ENCODE results near the gene LDAH.

LDAH gene

DNA sequence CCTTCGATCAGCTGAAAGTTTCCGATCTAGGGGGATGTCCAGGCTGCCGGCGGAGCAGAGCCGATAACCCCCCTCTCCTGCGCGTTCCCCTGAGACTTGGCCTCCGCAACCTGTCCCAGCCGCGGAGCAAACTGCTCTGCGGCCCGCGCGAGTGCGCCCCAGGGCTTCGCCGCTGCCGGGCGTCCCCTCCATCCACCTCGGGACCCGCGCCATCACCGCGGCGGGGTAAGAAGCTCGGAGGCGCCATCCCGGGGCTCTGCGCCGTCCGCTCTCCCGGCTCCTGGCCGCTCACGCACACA is 156.9 kb downstream of the LDAH start:
- DNase-seq: no peak

DNA sequence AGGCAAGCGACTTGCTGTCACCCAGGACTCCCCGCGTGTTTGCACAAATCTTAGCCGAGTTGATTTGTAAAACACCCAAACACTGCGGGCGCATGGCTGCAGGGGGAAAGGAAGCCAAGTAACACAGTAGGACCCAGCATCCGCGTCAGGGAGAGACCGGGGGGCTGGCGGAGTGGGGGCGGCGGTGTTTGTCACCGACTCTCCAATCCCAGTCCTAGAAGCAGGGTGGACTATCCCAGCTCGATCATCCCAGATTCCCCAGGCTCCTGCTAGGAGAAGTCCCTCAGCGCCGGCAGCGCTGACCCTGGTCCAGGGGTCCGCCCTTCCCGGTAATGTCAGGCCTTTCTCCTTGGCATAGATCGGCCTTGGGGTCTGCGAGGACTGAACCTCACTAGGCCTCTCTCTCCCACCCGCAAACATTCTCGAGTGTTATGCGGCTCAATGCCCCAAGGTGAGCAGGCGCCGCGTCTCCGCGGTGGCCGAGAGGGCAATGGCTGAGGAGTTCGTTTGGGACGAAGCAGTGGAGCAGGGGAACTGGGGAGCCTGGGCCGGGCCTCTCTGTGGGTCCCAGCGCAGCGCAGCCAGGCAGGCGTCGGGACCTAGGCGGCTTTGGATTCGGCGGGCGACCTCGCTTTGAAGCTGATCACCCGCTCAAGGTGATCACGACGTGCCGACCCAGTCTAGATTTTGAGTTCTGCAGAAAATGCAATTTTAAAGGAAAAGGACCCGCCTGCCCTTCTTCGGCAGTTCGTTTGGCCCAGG is 157.5 kb downstream of the LDAH start:
- DNase-seq: no peak

DNA sequence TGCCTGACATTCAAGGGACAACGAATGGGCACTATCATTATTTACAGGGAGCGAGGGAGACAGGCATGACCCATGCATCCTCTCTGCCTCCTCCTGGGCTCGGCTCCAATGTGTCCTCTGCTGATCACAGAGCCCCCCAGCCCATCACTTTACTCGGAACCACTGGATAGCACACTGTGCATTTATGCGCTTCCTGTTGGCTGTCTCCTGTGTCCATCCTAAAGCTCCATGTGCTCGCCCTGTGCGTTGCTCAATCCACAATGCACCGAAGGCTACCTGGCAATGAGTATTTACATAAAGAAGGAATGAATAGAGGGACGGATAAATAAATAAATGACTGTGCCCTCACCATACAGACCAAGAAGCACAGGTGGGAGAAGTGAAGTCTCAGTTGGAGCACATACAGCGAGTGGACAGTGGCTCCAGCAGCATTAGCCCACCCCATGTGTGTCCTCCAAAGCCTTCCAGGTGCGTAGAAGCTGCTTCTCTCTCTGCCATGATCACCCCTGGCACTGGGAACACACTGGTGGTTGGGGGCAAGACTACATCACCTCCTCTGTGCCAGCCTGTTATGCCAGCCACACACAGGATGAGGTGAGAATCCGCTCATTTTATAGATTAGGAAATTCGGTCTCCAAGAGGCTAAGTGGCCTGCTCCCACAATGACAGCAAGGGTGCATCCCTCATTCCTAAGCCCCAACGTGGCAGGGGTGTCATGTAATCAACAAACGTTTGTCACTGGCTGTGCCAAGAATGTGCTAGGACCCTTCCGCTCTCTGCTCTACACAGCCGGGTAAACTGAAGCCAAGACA is 158.3 kb downstream of the LDAH start:
- no peak for DNase-seq

DNA sequence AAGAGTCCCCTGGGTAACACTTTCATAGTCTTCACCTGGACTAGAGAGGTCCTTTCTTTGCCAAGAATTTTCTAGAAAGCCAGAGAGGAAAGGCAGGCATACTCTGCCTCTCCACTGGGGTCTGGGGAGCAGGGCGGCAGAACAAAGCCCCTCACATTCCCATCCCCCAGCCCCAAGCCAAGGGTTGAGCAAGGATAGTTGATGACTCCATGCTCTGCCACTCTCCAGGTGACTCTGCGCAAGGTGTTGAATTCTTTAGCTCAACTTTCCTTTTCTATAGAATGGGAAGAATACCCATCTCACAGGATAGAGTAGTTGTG is 158.9 kb downstream of the LDAH start:
- no peak for DNase-seq

DNA sequence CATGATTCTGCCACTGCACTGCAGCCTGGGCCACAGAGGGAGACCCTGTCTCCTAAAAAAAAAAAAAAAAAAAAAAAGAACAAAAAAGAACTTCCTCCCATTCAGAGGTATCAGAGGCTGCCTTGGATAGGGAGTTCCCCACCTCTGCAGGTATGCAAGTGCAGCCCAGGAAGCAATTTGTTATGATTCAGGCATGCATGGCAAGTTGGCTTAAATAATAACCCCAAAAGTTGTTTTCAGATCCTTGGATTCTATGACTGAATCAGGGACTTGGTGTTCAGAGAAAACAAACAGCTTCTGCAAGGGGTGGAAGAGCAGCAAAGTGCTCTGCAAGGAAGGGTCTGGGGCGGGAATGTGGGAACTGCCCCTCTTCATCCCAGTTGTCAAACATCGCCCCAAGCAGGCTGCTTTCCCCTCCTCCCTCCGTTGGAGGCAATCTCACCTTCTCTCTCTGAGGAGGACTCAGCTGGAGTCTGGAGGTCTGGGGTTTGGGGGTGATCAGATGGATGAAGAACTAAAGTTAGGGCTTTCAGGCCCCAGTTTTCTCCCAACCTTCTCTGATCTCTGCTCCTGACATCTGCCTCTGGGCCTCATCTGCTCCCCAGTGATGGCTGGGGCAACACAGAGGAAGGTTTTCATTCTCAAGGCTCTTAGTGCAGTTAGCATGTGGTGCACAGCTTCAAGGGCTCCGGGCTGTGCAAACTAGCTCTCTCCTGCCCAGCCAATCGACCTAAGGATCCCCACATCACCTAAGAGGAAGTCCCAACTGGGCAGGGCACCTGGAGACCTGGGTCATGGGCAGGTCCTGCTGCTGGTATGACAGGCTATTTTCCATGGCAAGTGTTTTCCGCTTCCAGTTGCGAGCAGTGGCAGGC is 159.5 kb downstream of the LDAH start:
- DNase-seq: no peak

DNA sequence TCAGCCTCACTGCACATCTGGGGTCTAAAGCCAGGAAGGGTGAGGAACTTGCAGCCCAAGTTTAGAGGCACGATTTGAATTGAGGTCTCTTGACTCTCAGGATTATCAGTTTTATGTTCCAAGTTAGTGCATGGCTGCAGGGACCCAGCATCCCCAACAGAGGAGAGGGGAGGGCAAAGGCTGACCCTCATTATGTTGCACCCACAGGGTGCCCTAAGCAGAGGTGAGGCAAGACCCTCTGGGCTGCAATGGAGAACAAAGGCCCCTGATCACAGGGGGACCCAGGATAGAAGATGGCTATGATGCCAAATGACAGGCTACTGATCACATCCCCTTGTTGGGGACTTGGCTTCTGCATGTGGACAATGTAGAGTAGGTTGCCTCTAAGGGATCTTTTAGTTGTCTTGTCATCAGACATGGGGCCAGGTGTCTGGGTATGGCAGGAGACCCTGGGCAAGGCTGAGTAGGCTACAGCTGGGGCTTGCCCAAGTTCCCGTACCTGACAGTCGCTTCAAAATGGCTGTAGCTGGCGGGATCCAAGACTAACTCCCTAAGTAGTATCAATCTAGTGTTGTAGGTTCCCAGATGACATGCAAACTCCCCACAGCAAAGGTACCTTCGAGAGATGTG is 160.5 kb downstream of the LDAH start:
- DNase-seq: no peak

DNA sequence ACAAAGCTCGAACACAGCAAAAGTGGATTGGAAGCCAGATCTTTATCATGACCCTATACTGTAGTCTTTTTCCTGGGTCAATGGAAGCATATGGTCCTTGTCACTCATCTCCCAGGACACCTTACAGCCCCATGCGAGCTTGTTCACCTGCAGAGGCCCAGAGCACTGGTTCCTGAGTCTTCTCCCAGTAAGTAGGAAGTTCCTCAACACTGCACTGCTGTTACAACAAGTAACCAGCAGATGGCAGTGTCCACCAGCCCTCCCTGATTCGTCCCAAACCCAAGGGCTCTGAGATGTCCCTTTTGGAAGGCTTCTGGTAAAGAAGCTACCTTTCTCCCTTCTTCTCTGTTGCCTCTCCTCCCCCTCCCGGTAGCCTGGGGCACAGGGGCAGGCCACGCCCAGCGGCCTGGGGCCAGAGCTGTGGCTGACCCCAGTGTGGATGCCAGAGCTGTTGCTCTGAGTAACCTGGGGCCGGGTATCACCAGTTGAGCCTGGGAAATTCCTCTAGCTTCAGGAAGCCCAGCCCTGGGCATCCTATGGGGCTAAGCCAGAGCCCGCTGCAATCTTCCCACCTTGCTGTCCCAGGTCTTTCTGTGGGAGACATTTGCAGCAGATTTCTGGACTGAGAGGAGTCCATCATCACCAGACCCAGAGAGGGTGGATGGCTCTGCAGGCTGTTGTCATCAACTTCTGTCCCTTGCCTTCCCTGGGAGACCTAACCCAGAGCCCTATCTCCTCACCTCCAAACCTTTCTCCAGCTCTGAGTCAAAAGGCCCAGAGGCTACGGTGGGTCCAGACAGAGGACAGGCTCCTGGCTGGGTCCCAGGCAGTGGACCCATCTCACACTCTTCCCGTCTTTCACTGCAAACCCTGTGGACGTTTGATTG is 161.2 kb downstream of the LDAH start:
- peak; percentile 51 for DNase-seq

DNA sequence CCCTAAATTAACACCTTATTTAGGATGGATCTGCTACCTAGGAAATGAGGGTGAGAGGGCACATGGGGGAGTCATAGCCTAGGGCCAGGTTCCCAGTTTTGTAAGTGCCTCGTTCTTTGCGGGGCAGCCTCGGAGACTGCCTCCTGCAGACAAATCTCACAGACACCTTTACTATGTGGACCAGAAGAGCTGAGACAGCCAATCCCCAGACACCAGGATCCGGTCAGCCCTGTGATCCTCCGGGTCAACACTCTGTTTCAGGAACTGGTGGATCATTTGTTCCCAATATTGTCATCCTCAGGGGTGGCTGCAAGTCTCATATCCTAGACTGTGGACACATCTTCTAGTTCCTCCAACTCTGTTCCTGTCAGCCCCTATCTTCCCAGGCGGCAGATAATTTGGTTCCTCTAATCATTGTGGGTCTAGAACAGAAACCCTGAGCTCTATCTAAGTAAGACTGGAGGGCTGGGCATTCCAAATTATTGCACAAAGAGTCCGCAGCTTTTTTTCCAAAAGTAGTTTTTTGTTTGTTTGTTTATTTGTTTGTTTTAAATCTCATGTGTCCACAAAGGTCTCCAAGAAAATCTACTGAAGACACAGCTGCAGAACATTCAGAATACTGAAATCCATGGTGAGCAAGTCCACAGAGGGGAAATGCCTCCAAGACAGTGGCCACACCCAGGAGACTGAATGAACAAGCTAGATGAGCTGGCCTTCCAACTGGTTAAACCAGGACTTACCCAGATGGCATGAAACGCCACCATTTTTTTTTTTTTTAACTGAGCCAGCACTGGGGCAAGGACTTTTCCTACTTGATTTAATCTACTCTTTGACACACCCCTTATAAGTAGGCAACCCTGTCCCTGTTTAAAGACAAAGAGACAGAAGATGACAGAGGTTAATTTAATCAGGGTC is 162.1 kb downstream of the LDAH start:
- DNase-seq: no peak

DNA sequence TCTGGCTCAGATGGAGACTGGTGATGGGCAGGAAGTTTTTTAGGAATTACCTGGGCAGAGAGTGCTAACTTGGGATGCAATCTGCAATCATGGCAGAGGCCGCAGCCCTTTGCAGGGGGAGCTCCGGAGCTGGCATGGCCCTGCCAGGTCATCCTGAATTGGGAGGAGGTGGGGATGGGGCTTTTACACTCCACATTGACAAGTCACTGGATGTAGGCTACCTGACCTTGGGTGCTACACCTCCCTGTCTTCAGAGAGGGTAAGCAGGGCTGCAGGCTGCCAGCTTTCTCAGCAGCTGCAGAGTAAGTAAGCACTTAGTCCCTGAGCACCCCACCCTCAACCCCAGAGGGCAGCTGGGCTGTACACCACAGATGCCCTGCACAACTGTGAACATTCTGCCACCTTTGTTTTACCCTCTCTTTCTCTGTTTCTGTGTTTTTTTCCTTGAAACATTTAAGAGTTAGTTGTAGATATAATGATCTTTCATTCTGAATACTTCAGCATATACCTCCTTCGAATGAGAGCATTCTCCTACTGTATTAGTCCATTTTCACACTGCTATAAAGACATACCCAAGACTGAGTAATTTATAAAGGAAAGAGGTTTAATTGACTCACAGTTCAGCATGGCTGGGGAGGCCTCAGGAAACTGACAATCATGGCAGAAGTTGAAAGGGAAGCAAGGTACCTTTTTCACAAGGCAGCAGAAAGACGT is 165.2 kb downstream of the LDAH start:
- no peak for DNase-seq

DNA sequence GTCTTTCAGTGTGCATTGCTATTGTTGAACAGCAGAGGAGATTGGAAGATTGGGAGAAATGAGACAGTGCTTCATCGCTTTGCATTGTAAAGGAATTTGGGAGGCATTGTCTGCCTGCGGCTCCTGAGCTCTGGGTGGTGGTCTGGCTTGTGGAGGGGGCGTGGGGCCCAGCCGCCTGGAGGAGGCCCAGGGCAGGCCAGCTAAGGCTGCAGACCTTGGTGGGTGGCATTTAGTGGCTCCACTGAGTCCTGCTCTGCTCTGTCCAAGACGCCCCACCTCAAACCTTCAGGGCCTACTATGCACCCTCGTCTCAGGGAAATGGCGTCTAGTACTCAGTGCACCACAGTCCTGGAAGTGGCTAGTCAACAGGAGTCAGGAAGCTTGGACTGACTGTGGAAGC is 166.3 kb downstream of the LDAH start:
- no peak for DNase-seq

DNA sequence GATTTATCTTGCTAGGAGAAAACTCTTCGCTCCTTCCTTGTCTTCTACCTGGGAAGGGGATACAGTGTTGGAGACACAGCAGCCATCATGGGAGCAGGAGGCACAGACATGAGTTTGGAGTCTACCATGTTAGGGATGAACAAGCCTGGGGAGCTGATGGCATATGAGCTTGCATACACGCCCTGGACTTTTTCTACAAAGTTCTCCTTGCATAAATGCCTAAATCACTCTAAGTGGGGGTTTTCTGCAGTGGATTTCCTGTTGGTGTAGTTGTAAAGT is 168.4 kb downstream of the LDAH start:
- no peak for DNase-seq

DNA sequence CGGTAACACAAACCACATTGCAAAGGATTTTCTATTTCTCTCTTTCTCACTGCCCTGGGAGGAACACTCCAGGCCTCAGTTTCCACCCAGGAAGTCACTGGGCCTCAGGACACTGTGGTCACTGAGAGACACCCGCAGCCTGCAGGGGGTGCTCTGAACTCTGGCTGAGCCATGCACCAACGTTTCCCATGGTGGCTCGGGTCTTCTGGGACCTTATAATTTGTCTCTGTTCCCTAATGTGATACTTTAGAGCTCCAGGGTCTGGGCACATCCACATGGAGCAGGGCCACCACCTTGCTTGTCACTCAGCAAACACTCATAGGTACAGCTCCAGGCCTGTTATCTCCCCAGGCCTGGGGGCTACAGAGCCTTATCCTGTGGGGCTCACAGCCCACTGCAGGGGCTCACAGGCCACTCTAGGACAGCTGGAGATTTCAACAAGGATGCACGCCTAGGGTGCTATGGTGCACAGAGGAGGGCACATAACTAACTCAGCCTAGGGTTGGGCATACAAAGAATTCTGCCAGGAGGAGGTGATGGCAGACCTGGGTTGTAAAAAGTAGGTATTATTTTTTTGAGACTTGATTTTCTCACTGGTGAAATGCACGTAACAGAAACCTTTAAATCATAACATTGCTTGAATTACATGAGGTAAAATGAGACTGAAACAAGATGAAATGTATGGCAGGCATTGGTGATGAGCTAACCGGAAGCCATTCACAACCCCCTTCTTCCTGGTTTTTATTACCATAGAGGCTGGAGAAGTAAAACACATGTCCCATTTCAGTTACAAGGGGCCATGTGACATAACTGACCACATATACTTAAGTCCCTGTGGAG is 169.0 kb downstream of the LDAH start:
- no peak for DNase-seq

DNA sequence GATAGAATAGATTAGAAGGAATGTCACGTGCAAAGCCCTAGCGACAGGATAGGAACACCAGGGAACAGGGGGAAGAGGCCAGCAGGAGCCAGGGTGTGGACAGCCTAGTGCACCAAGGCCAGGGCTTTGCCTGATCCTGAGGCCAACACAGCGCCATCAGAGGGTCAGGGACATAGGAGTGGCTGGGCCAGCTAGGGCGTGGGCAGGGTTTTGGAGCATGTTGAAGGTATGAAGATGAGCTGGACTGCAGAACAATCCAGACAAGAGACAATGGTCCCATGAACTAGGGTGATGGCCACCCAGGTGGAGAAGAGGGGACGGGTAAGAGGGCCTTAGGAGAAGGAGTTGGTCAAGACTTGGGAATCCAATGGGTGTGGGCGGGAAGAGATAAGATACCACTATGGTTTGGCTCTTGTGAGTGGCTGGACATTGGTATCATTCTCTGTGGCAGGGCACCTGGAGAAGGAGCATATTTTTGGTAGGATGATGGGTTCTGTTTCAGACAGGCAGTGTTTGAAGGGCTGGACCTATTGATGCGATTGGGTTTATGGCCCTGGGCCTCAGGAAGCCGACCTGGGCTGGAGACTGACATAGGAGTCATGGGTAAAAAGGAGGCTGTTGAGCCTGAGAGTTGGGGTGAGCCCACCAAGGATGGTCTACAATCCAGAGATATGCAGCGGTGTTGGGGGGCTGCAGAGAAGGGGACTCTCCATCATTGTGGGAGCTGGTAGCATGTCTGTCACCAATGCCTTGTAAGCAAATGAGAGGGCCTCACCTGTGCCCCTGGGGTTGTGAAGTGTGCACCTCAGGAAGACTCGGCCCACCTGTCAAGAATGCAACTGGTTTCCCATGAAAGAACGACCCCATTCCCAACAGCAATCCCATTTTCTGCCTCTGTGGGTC is 170.0 kb downstream of the LDAH start:
- no peak for DNase-seq

DNA sequence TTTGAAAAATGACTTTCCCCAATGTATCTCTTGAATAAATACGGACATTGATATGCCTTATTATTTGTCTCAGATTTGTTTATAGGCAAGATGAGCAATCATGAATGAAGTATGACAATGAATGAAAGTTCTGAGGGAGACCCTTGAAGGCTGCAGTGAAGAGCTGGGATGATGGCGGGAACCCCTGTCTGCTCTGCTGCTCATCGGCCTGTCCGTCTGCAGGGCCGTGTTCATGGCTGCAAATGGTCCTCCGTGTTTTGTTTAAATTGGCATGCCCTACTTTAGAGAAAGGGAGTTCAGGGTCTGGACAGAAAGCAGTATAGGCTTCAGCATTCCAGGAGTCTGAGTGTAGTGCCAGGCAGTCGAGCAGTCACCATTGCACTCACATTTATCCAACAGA is 170.8 kb downstream of the LDAH start:
- no peak for DNase-seq

DNA sequence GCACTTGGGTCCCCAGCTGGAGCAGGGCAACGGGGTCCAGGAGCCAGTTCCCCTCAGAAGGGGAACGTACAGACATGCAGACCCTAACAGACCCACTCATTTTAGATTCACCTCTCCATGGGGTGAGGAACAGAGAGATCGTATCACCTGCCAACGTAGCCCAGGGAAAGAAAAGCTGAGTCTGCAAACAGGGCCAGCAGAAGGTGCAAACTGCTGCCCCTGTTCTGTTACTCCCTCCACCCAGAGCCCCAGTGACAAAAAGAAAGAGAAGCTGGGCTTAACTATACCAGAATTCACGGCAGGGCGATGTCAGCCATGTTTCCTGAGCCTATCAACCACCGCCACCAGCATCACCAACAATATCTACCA is 171.2 kb downstream of the LDAH start:
- no peak for DNase-seq

DNA sequence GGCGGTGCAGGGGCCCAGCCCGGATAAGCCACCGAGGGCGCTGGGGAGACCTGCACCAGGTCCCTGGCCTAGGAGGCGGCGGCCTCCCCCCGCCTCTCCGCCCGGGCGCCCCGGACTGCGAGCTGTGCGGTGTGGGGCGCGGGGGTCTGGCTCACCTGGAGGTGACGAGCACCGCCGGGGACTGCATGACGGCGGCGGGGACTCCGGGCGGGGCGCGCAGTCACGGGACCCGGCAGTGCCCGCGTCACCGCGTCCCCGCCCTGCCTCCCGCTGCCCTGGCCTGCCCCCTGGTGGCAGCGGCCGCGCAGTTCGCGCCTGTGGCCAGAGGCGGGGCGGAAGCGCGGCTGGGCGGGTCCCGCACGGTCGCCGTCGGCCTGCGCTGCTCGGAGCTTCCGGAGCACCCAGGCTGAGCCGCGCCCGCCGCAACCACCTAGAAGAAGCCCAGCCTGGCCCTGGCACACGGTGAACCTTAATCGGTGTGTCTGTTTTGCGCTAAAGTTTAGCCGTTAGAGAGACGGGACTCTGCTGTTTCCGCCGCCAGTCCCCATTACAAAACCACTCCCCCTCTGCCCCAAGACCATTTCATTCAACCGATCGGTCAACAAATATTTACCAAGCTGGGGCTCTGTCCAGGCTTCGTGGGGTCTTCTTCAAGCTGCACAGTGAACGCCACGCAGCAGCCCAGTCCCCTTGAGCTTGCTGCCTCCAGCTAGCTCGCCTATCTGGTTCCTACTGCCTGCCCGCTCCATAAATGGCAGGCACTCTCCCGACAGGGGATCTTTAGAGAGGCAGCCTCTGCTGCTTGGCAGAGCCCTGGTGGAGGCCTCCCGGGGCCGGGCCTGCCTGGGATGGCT is 171.8 kb downstream of the LDAH start, which contains the start of gene HS1BP3:
TSS of gene HS1BP3 (minus strand) at position 222 of the 854 bp plus-strand sequence. CDS start at position 187, 35 bp downstream.
- DNase-seq: peak; percentile 84

DNA sequence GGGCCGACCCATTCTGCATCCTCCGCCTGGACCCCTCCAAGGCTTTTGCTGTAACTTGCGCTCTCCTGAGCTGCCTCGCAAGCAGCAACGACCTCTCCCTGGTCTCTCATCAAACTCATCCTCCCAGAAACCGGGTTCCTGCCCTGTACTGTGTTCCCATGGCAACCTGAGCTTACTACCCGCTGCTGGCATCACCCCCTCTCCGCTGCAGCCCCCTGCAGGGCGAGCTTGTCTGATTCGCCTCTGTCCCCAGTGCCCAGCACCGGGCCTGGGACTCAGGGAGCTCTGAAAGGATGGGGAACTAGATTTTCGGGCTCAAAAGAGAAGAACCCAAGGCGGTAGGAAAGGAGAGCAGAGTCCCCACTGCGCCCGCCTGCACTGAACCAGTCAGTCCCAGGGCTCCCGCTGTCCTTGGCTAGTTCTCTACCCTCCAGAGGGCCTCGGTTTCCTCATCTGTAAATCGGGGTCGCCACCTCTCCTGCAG is 172.5 kb downstream of the LDAH start:
- peak; percentile 25 for DNase-seq
